ENCODE data around the gene HNRNPA3. TPM values are rescaled to one million over a fixed set of nuclear protein-coding genes. Genes with fewer than 3 reads are reported as not detected.

The HNRNPA3 gene
- total and polyA plus RNA-seq, 2 of the 13 experiments (the other 11 are each of a cell fraction or from before 2014, with no cell fraction given): 73.3 to 97.7 TPM

- 0 out of 2 replicates have a peak, but pooled peaks have one; percentile 18 for TF ChIP-seq ZNF142 (CRISPR knock-in tag; IDR thresholded peaks at IDR 0.05)
- TF ChIP-seq, protein P1, sequence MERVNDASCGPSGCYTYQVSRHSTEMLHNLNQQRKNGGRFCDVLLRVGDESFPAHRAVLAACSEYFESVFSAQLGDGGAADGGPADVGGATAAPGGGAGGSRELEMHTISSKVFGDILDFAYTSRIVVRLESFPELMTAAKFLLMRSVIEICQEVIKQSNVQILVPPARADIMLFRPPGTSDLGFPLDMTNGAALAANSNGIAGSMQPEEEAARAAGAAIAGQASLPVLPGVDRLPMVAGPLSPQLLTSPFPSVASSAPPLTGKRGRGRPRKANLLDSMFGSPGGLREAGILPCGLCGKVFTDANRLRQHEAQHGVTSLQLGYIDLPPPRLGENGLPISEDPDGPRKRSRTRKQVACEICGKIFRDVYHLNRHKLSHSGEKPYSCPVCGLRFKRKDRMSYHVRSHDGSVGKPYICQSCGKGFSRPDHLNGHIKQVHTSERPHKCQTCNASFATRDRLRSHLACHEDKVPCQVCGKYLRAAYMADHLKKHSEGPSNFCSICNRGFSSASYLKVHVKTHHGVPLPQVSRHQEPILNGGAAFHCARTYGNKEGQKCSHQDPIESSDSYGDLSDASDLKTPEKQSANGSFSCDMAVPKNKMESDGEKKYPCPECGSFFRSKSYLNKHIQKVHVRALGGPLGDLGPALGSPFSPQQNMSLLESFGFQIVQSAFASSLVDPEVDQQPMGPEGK (CRISPR knock-in tag; IDR thresholded peaks at IDR 0.05): no peak
- 0 out of 2 replicates have a peak, but pooled peaks have one; percentile 6 for TF ChIP-seq STAT5B (CRISPR knock-in tag; IDR thresholded peaks at IDR 0.05)
- no peak for TF ChIP-seq SAFB2 (CRISPR knock-in tag; IDR thresholded peaks at IDR 0.05; ENCODE audit: borderline replicate concordance, low read depth)
- peak; percentile 52 for TF ChIP-seq CHCHD3 (CRISPR knock-in tag; IDR thresholded peaks at IDR 0.05)
- no peak; the same call in 1 of the 2 replicates for TF ChIP-seq ATF6 (CRISPR knock-in tag; conservative IDR thresholded peaks at IDR 0.05)
- peak; percentile 37; the same call in 1 of the 2 replicates for TF ChIP-seq GPN1 (CRISPR knock-in tag; IDR thresholded peaks at IDR 0.05; ENCODE audit: borderline replicate concordance)
- no peak for TF ChIP-seq ZMYM4 (CRISPR knock-in tag; IDR thresholded peaks at IDR 0.05)
- no peak; the same call in 1 of the 2 replicates for TF ChIP-seq NKX3-1 (CRISPR knock-in tag; IDR thresholded peaks at IDR 0.05)
- TF ChIP-seq XRCC5 (optimal IDR thresholded peaks at IDR 0.05; ENCODE audit: low read length): no peak
- TF ChIP-seq SIX1 (CRISPR knock-in tag; IDR thresholded peaks at IDR 0.05; ENCODE audit: borderline replicate concordance): no peak
- TF ChIP-seq KAT2B (IDR thresholded peaks at IDR 0.05; ENCODE audit: borderline replicate concordance, low read depth, low read length): no peak
- TF ChIP-seq ZNF557 (CRISPR knock-in tag; IDR thresholded peaks at IDR 0.05): no peak
- TF ChIP-seq ZNF432 (CRISPR knock-in tag; IDR thresholded peaks at IDR 0.05; ENCODE audit: borderline replicate concordance): 0 out of 2 replicates have a peak, but pooled peaks have one; percentile 17
- peak; percentile 19; the same call in 1 of the 2 replicates for TF ChIP-seq MLX (CRISPR knock-in tag; IDR thresholded peaks at IDR 0.05)
- 0 out of 2 replicates have a peak, but pooled peaks have one; percentile 5 for TF ChIP-seq ZNF790 (CRISPR knock-in tag; IDR thresholded peaks at IDR 0.05; ENCODE audit: borderline replicate concordance)
- no peak for TF ChIP-seq HMG20B (CRISPR knock-in tag; conservative IDR thresholded peaks at IDR 0.05)
These were observed 51.7 kb downstream of the HNRNPA3 start (continued) for GRCh38 chr2:177264209-177264692.

Data from HepG2 (cell line).